Endodermal cell (in vitro differentiated cells): ENCODE measurements around the gene MYO1B. TPM values are rescaled to one million over a fixed set of nuclear protein-coding genes. Genes with fewer than 3 reads are reported as not detected.

ENCODE experiments used
- DNase-seq: peaks from one replicate; pipeline ENCODE4 v3.0.0-alpha.2; 2017
- H3K27ac ChIP-seq: 2 replicates; pipeline ENCODE4 v1.5.1; 2013; ENCODE audit warnings: mild to moderate bottlenecking, low read depth, low read length, moderate library complexity
- H3K27me3 ChIP-seq: 2 replicates; pipeline ENCODE4 v1.6.1; 2013; ENCODE audit warnings: mild to moderate bottlenecking, low read length, moderate library complexity; ENCODE audit not compliant: insufficient read depth, control insufficient read depth, poor library complexity, severe bottlenecking
- H3K36me3 ChIP-seq: 2 replicates; pipeline ENCODE4 v1.7.0; 2013; ENCODE audit warnings: mild to moderate bottlenecking, low read length, moderate library complexity; ENCODE audit not compliant: control insufficient read depth, insufficient read depth
- H3K4me1 ChIP-seq: one replicate; pipeline ENCODE4 v1.7.0; 2013; ENCODE audit warnings: low read length; ENCODE audit not compliant: control insufficient read depth, insufficient read depth
- H3K4me3 ChIP-seq: 2 replicates; pipeline ENCODE4 v1.5.1; 2013; ENCODE audit warnings: mild to moderate bottlenecking, low read length, moderate library complexity
- H3K9ac ChIP-seq: 2 replicates; pipeline ENCODE4 v1.6.1; 2013; ENCODE audit warnings: mild to moderate bottlenecking, low read length, moderate library complexity; ENCODE audit not compliant: poor library complexity, severe bottlenecking; ENCODE audit errors: extremely low read depth
- H3K9me3 ChIP-seq: 2 replicates; pipeline ENCODE4 v1.6.1; 2013; ENCODE audit warnings: mild to moderate bottlenecking, low read length, moderate library complexity; ENCODE audit not compliant: control insufficient read depth
- H3K27ac Mint-ChIP-seq: 2 replicates; pipeline ENCODE4 v1.8.0; 2020; ENCODE audit warnings: mixed read lengths
- H3K27me3 Mint-ChIP-seq: 2 replicates; pipeline ENCODE4 v1.8.0; 2021; ENCODE audit warnings: mild to moderate bottlenecking, mixed read lengths; ENCODE audit not compliant: insufficient read depth
- H3K36me3 Mint-ChIP-seq: 2 replicates; pipeline ENCODE4 v1.8.0; 2020; ENCODE audit warnings: low read depth, mixed read lengths
- H3K4me1 Mint-ChIP-seq: 2 replicates; pipeline ENCODE4 v1.8.0; 2020; ENCODE audit warnings: mixed read lengths
- H3K4me3 Mint-ChIP-seq: 2 replicates; pipeline ENCODE4 v1.8.0; 2020; ENCODE audit warnings: mild to moderate bottlenecking, moderate library complexity, mixed read lengths
- H3K9me3 Mint-ChIP-seq: 2 replicates; pipeline ENCODE4 v1.8.0; 2020; ENCODE audit warnings: mild to moderate bottlenecking, mixed read lengths
- WGBS, 2 experiments: methylation state at CpG; one replicate each; pipeline versions ENCODE4 v1.1.5 to v1.1.7; 2013; ENCODE audit warnings: missing lambda C conversion rate in 2 of 2, mixed read lengths in 1 of 2; ENCODE audit not compliant: insufficient coverage in 1 of 2, insufficient read length in 1 of 2; 5-methylcytosine and 5-hydroxymethylcytosine counted together
- total RNA-seq, 2 donors: library from RNA; stranded (reverse); fragmentation: NEBNext Ultra II Directional in 1 of 2; extraction: Animal tissue kit (Norgen Biotek cat#: 25700) in 1 of 2; gene quantifications; 2 replicates in 1 of 2; 3 replicates in 1 of 2; pipeline ENCODE4 v1.2.1, GENCODE V29; 2021
- TF ChIP-seq, protein P1 (sequence below): fragments of 200-600 bp; sonication (generic); conservative IDR thresholded peaks from 2 replicates; pipeline ENCODE4 v1.5.0; 2021; ENCODE audit warnings: antibody characterized with exemption, mild to moderate bottlenecking

The MYO1B gene
- total RNA-seq, 2 donors from 2014 or later, result 145 to 154 TPM

GRCh38 chr2:191291471-191291870 lies 46.3 kb downstream of the MYO1B start:
- peaks cover 53% of the 10 kb centered on the region for H3K4me1 Mint-ChIP-seq
- H3K9ac ChIP-seq, result no peak overlapping the region
- H3K4me3 ChIP-seq, result no peak overlapping the region
- TF ChIP-seq, protein P1, sequence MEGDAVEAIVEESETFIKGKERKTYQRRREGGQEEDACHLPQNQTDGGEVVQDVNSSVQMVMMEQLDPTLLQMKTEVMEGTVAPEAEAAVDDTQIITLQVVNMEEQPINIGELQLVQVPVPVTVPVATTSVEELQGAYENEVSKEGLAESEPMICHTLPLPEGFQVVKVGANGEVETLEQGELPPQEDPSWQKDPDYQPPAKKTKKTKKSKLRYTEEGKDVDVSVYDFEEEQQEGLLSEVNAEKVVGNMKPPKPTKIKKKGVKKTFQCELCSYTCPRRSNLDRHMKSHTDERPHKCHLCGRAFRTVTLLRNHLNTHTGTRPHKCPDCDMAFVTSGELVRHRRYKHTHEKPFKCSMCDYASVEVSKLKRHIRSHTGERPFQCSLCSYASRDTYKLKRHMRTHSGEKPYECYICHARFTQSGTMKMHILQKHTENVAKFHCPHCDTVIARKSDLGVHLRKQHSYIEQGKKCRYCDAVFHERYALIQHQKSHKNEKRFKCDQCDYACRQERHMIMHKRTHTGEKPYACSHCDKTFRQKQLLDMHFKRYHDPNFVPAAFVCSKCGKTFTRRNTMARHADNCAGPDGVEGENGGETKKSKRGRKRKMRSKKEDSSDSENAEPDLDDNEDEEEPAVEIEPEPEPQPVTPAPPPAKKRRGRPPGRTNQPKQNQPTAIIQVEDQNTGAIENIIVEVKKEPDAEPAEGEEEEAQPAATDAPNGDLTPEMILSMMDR, result no peak
- 90 to 91% methylated on average over 2 of the region's 2 CpGs for WGBS, 2 experiments
- H3K36me3 Mint-ChIP-seq, result peaks cover 9% of the 10 kb centered on the region
- H3K9me3 ChIP-seq, result no peaks in the 10 kb centered on the region
- H3K4me3 Mint-ChIP-seq, result no peak overlapping the region
- no peaks in the 10 kb centered on the region for H3K27me3 ChIP-seq
- H3K27ac ChIP-seq, result no peak overlapping the region
- H3K36me3 ChIP-seq, result peaks cover 36% of the 10 kb centered on the region
- H3K9me3 Mint-ChIP-seq, result no peaks in the 10 kb centered on the region
- DNase-seq, result no peak
- peaks cover 35% of the 10 kb centered on the region for H3K4me1 ChIP-seq
- peak overlapping the region; percentile 71 for H3K27ac Mint-ChIP-seq
- no peaks in the 10 kb centered on the region for H3K27me3 Mint-ChIP-seq

DNA sequence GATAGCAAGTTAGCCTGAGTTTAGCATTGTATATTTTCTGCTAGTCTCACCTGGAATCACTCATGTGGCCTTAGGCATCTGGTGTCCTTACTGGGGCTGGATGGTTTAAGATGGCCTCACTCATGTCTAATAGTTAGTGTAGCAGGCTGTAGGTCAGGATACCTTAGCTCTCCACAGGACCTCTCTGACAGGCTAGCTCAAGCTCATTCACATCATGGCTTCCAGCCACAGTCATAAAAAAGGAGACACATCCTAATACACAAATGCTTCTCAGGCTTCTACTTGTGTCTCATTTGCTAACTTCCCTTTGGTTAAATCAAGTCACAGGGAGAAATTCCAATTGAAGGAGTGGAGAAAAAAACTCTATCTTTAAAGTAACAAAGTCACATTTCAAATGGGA lies 47.7 kb downstream of the MYO1B start:
- no peak for DNase-seq
- Histone ChIP-seq H3K27me3 (no peaks in the 10 kb centered on the region), H3K4me3 (peak overlapping the region; percentile 51), H3K9ac (no peak overlapping the region), H3K36me3 (peaks cover 43% of the 10 kb centered on the region), H3K27ac (no peak overlapping the region), H3K4me1 (peaks cover 38% of the 10 kb centered on the region), H3K9me3 (no peaks in the 10 kb centered on the region)
- Mint-ChIP-seq H3K9me3 (no peaks in the 10 kb centered on the region), H3K27ac (peak overlapping the region; percentile 71), H3K4me1 (peaks cover 58% of the 10 kb centered on the region), H3K4me3 (no peak overlapping the region), H3K27me3 (no peaks in the 10 kb centered on the region), H3K36me3 (peaks cover 16% of the 10 kb centered on the region)
- TF ChIP-seq, protein P1, result no peak

GRCh38 chr2:191295088-191295487 lies 49.9 kb downstream of the MYO1B start:
- no peaks in the 10 kb centered on the region for H3K27me3 ChIP-seq
- Mint-ChIP-seq H3K4me1 (peaks cover 52% of the 10 kb centered on the region), H3K27ac (no peak overlapping the region), H3K36me3 (peaks cover 19% of the 10 kb centered on the region), H3K27me3 (no peaks in the 10 kb centered on the region), H3K9me3 (no peaks in the 10 kb centered on the region), H3K4me3 (no peak overlapping the region)
- no peak for DNase-seq
- TF ChIP-seq, protein P1, result no peak
- H3K9me3 ChIP-seq, result no peaks in the 10 kb centered on the region
- no peak overlapping the region for H3K4me3 ChIP-seq
- WGBS, 2 experiments, result 93 to 96% methylated on average over 2 to 3 of the region's 3 CpGs
- no peak overlapping the region for H3K9ac ChIP-seq
- H3K4me1 ChIP-seq, result peaks cover 38% of the 10 kb centered on the region
- no peak overlapping the region for H3K27ac ChIP-seq
- H3K36me3 ChIP-seq, result peaks cover 49% of the 10 kb centered on the region
